ENCODE results near the gene TMEM43. TPM values are rescaled to one million over a fixed set of nuclear protein-coding genes. Genes with fewer than 3 reads are reported as not detected.

TMEM43 gene
- total RNA-seq, 1 donor, result 120 TPM

- no peak for TF ChIP-seq CTCF (IDR thresholded peaks at IDR 0.05; ENCODE audit: insufficient read depth, low read depth, low read length)
- DNase-seq (ENCODE audit: low read depth), result peak; percentile 48
- H3K4me3 ChIP-seq (ENCODE audit: low read depth, low read length), result no peak overlapping the region
Observed at GRCh38 chr3:14166877-14167603, 42.2 kb downstream of the TMEM43 start.

- H3K4me3 ChIP-seq (ENCODE audit: low read depth, low read length), result no peak overlapping the region
- no peak for DNase-seq (ENCODE audit: low read depth)
- TF ChIP-seq CTCF (IDR thresholded peaks at IDR 0.05; ENCODE audit: insufficient read depth, low read depth, low read length), result no peak
Observed at GRCh38 chr3:14169435-14169834, 44.6 kb downstream of the TMEM43 start.

- no peak overlapping the region for H3K4me3 ChIP-seq (ENCODE audit: low read depth, low read length)
- no peak for DNase-seq (ENCODE audit: low read depth)
- no peak for TF ChIP-seq CTCF (IDR thresholded peaks at IDR 0.05; ENCODE audit: insufficient read depth, low read depth, low read length)
Observed at GRCh38 chr3:14169871-14170270, 45.0 kb downstream of the TMEM43 start.

GRCh38 chr3:14170531-14171159 is 45.8 kb downstream of the TMEM43 start:
- peak; percentile 67 for DNase-seq (ENCODE audit: low read depth)
- H3K4me3 ChIP-seq (ENCODE audit: low read depth, low read length), result no peak overlapping the region
- TF ChIP-seq CTCF (IDR thresholded peaks at IDR 0.05; ENCODE audit: insufficient read depth, low read depth, low read length), result no peak

GRCh38 chr3:14172496-14172895 is 47.6 kb downstream of the TMEM43 start:
- no peak for DNase-seq (ENCODE audit: low read depth)
- H3K4me3 ChIP-seq (ENCODE audit: low read depth, low read length), result no peak overlapping the region
- TF ChIP-seq CTCF (IDR thresholded peaks at IDR 0.05; ENCODE audit: insufficient read depth, low read depth, low read length), result no peak

GRCh38 chr3:14174483-14174882 is 49.6 kb downstream of the TMEM43 start:
- TF ChIP-seq CTCF (IDR thresholded peaks at IDR 0.05; ENCODE audit: insufficient read depth, low read depth, low read length), result no peak
- H3K4me3 ChIP-seq (ENCODE audit: low read depth, low read length), result no peak overlapping the region
- DNase-seq (ENCODE audit: low read depth), result no peak
